ENCODE measurements around the gene DDX23.

- TF ChIP-seq CTCF (IDR thresholded peaks at IDR 0.05) (no peak), POLR2A (IDR thresholded peaks at IDR 0.05) (no peak)
Measured at GRCh38 chr12:48832321-48833060, 19.5 kb downstream of the DDX23 start.
